Uterus (tissue), 4 donors: ENCODE measurements around the gene SOX5. TPM values are rescaled to one million over a fixed set of nuclear protein-coding genes. Genes with fewer than 3 reads are reported as not detected.

Source experiments
- DNase-seq, 2 donors: peaks; one replicate each; pipeline ENCODE4 v3.0.0-alpha.2; 2019 to 2020
- H3K27ac ChIP-seq, 2 donors: fragments of 200-600 bp; sonication (generic); 1 replicate in 1 of 2; 2 replicates in 1 of 2; pipeline ENCODE4 v1.5.1; 2016 to 2018
- H3K27me3 ChIP-seq, 2 donors: fragments of 200-600 bp; sonication (generic); one replicate each; pipeline ENCODE4 v1.5.1; 2018 to 2019; ENCODE audit warnings: control low read depth in 1 of 2
- H3K36me3 ChIP-seq, 2 donors: fragments of 200-600 bp; sonication (generic); one replicate each; pipeline ENCODE4 v1.5.1; 2019; ENCODE audit warnings: control low read depth in 1 of 2
- H3K4me1 ChIP-seq, 2 donors: fragments of 200-600 bp; sonication (generic); one replicate each; pipeline ENCODE4 v1.5.1; 2018 to 2019; ENCODE audit warnings: control low read depth in 1 of 2
- H3K4me3 ChIP-seq, 2 donors: fragments of 200-600 bp; sonication (generic); 1 replicate in 1 of 2; 2 replicates in 1 of 2; pipeline ENCODE4 v1.5.1; 2018 to 2019; ENCODE audit warnings: mild to moderate bottlenecking in 1 of 2
- H3K9me3 ChIP-seq, 2 donors: fragments of 200-600 bp; sonication (generic); one replicate each; pipeline ENCODE4 v1.5.1; 2019; ENCODE audit warnings: control low read depth in 1 of 2
- CTCF ChIP-seq, 4 experiments: fragments of 200-600 bp in 2 of 4; fragments of 450-650 bp in 2 of 4; sonication (generic) in 2 of 4; IDR thresholded peaks; one replicate each; pipeline ENCODE4 v1.5.1; 2016 to 2019; ENCODE audit warnings: antibody characterized with exemption in 4 of 4, mild to moderate bottlenecking in 2 of 4, moderate library complexity in 1 of 4
- POLR2A ChIP-seq, 2 donors: fragments of 450-650 bp; IDR thresholded peaks; one replicate each; pipeline ENCODE4 v1.6.1; 2016; ENCODE audit warnings: antibody characterized with exemption in 2 of 2, mild to moderate bottlenecking in 1 of 2, moderate library complexity in 1 of 2
- intact Hi-C: fragments of 100-400 bp; cut with DNase I; formaldehyde crosslinking; loops from one replicate; pipeline ENCODE4 v1.15.1; 2023; ENCODE audit warnings: low total_unique reads
- total RNA-seq, 4 donors: library from RNA; depleted of rRNA in 3 of 4; stranded (reverse); fragments of >200 nt in 3 of 4; gene quantifications; one replicate each; pipeline versions ENCODE4 v1.1.0 to v1.2.4, GENCODE V29; 2014 to 2023
- donor health status: DM: yes; HTN: yes; CAD: no.

The SOX5 gene
- total RNA-seq, 4 donors from 2014 or later, result 9.1 to 69.5 (median 31.2) TPM

GRCh38 chr12:23854598-23854997 is 94.9 kb downstream of the SOX5 start:
- Histone ChIP-seq H3K27me3 (no peaks in the 10 kb centered on the region), H3K9me3 (no peaks in the 10 kb centered on the region), H3K36me3 (no peaks in the 10 kb centered on the region), H3K4me3 (no peak overlapping the region), H3K4me1 (no peaks in the 10 kb centered on the region), H3K27ac (no peak overlapping the region)
- no peak for TF ChIP-seq CTCF (IDR thresholded peaks at IDR 0.05)
- no peak for TF ChIP-seq POLR2A (IDR thresholded peaks at IDR 0.05)
- intact Hi-C loops, result no loop called here
- DNase-seq, result no peak

GRCh38 chr12:23853640-23854039 is 95.8 kb downstream of the SOX5 start:
- H3K27me3 ChIP-seq, result no peaks in the 10 kb centered on the region
- no peaks in the 10 kb centered on the region for H3K4me1 ChIP-seq
- no peaks in the 10 kb centered on the region for H3K36me3 ChIP-seq
- DNase-seq, result no peak
- intact Hi-C loops, result no loop called here
- H3K9me3 ChIP-seq, result no peaks in the 10 kb centered on the region
- H3K27ac ChIP-seq, result no peak overlapping the region
- no peak overlapping the region for H3K4me3 ChIP-seq
- TF ChIP-seq POLR2A (IDR thresholded peaks at IDR 0.05) (no peak), CTCF (IDR thresholded peaks at IDR 0.05) (no peak)

GRCh38 chr12:23851602-23852001 is 97.9 kb downstream of the SOX5 start:
- intact Hi-C loops, result no loop called here
- Histone ChIP-seq H3K36me3 (no peaks in the 10 kb centered on the region), H3K4me1 (no peaks in the 10 kb centered on the region), H3K9me3 (no peaks in the 10 kb centered on the region), H3K27me3 (no peaks in the 10 kb centered on the region), H3K27ac (no peak overlapping the region), H3K4me3 (no peak overlapping the region)
- no peak for DNase-seq
- no peak for TF ChIP-seq POLR2A (IDR thresholded peaks at IDR 0.05)
- TF ChIP-seq CTCF (IDR thresholded peaks at IDR 0.05), result no peak

GRCh38 chr12:23847857-23848256 is 101.6 kb downstream of the SOX5 start:
- no peak for DNase-seq
- Histone ChIP-seq H3K27me3 (no peaks in the 10 kb centered on the region), H3K4me3 (no peak overlapping the region), H3K9me3 (no peaks in the 10 kb centered on the region), H3K36me3 (no peaks in the 10 kb centered on the region), H3K27ac (no peak overlapping the region), H3K4me1 (no peaks in the 10 kb centered on the region)
- no peak for TF ChIP-seq CTCF (IDR thresholded peaks at IDR 0.05)
- no peak for TF ChIP-seq POLR2A (IDR thresholded peaks at IDR 0.05)
- intact Hi-C loops, result no loop called here

- H3K4me1 ChIP-seq, result no peaks in the 10 kb centered on the region
- intact Hi-C loops, result no loop called here
- H3K27me3 ChIP-seq, result no peaks in the 10 kb centered on the region
- no peak overlapping the region for H3K27ac ChIP-seq
- H3K36me3 ChIP-seq, result no peaks in the 10 kb centered on the region
- no peaks in the 10 kb centered on the region for H3K9me3 ChIP-seq
- H3K4me3 ChIP-seq, result no peak overlapping the region
- TF ChIP-seq CTCF (IDR thresholded peaks at IDR 0.05) (no peak), POLR2A (IDR thresholded peaks at IDR 0.05) (no peak)
- DNase-seq, result no peak
Measured at GRCh38 chr12:23843958-23844357, 105.5 kb downstream of the SOX5 start.
